Choroid plexus epithelial cell (primary cell): ENCODE measurements around the gene SLC13A3.

Experiments used
- DNase-seq: peaks from one replicate; pipeline ENCODE4 v3.0.0-alpha.2; 2010; ENCODE audit warnings: low read depth
- H3K4me3 ChIP-seq: 2 replicates; pipeline ENCODE4 v1.5.1; 2011; ENCODE audit warnings: low read depth, mild to moderate bottlenecking, control low read depth, low read length, moderate library complexity
- CTCF ChIP-seq: conservative IDR thresholded peaks from 2 replicates; pipeline ENCODE4 v1.5.1; 2011; ENCODE audit warnings: low read depth, mild to moderate bottlenecking, control low read depth, inconsistent platforms, low read length, moderate library complexity

The SLC13A3 gene

GRCh38 chr20:46644733-46645132 is 6.5 kb downstream of the SLC13A3 start:
- no peak for TF ChIP-seq CTCF
- DNase-seq: no peak
- no peak overlapping the region for H3K4me3 ChIP-seq

- TF ChIP-seq CTCF: no peak
- no peak overlapping the region for H3K4me3 ChIP-seq
- DNase-seq: no peak
Measured at GRCh38 chr20:46644160-46644559, 7.1 kb downstream of the SLC13A3 start.

GRCh38 chr20:46642969-46643343 is 8.3 kb downstream of the SLC13A3 start:
- DNase-seq: no peak
- no peak for TF ChIP-seq CTCF
- H3K4me3 ChIP-seq: no peak overlapping the region

- no peak overlapping the region for H3K4me3 ChIP-seq
- no peak for TF ChIP-seq CTCF
- DNase-seq: no peak
Measured at GRCh38 chr20:46642265-46642968, 8.8 kb downstream of the SLC13A3 start.

- H3K4me3 ChIP-seq: no peak overlapping the region
- TF ChIP-seq CTCF: no peak
- no peak for DNase-seq
Measured at GRCh38 chr20:46641424-46641823, 9.8 kb downstream of the SLC13A3 start.

GRCh38 chr20:46640536-46641311 is 10.5 kb downstream of the SLC13A3 start:
- no peak overlapping the region for H3K4me3 ChIP-seq
- DNase-seq: no peak
- no peak for TF ChIP-seq CTCF
